A673 (cell line): Measurements from ENCODE around the gene MS4A15.

Experiments
- CTCF ChIP-seq: fragments of 300-800, 200-600 bp; sonication (generic); conservative IDR thresholded peaks from 2 replicates; pipeline ENCODE4 v1.5.1; 2017; ENCODE audit warnings: low read depth, mild to moderate bottlenecking, antibody characterized with exemption, low read length, moderate library complexity, mixed read lengths
- EZH2 ChIP-seq: fragments of 200-600 bp; sonication (generic); IDR thresholded peaks from 2 replicates; pipeline ENCODE4 v1.6.1; 2017; ENCODE audit warnings: borderline replicate concordance, low read depth, mild to moderate bottlenecking, mixed read lengths, antibody characterized with exemption, low read length; ENCODE audit not compliant: poor library complexity, severe bottlenecking

- peak; percentile 41 for TF ChIP-seq CTCF
- no peak for TF ChIP-seq EZH2
Measured at GRCh38 chr11:60710482-60710881, 46.2 kb upstream of the MS4A15 start.
